Measurements from ENCODE around the gene LYRM7. TPM values are rescaled to one million over a fixed set of nuclear protein-coding genes. Genes with fewer than 3 reads are reported as not detected.
"Not testable (repeated sequence)": the region's sequence is repeated elsewhere in the genome, so short reads cannot be mapped to it uniquely, and the experiment has no call there.

The LYRM7 gene
- total and polyA plus RNA-seq, 5 donors from 2014 or later = 4.3 to 6.5 (median 5.1) TPM

DNA sequence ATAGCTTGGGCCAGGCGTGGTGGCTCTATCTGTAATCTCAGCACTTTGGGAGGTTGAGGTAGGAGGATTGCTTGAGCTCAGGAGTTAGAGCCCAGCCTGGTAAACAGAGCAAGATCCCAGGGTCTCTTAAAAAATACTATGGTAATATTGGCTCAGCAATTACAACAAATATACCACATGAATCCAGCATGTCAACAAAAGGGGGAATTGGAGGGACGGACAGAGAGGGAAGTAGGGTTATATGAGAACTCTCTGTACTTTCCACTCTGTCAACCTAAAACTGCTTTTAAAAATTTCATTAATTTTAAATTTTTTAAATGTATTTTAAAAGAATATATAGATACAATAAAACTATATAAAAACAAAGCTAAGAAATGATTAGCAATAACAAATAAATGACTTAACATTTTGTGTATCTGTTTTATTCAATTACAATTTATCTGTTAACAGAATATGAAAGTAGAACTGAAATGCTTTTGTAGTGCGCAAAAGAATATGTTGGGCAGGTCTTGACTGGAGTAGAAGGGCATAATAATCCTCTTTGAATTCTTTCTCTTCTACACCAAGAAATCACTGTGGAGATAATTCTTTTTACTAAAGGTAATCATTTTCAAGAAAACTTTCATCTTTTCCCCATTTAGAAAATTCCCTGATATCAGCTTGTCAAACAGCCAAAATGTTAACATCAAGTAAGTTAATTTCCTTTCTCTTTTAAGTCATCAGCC lies 80.2 kb downstream of the LYRM7 start:
- Mint-ChIP-seq H3K27me3 (no peaks in the 10 kb centered on the region), H3K4me3 (peak overlapping the region; percentile 46 to 96 (median 82)), H3K36me3 (peaks cover 2% of the 10 kb centered on the region), H3K4me1 (peaks cover 18 to 59% (median 37%) of the 10 kb centered on the region in 4 donors), H3K27ac (peak overlapping the region; percentile 95 to 100 (median 96)), H3K9me3 (peaks cover 0 to 2% (median 0%) of the 10 kb centered on the region in 7 donors)
- H3K27ac ChIP-seq (ENCODE audit: insufficient read depth, low read length, poor library complexity, severe bottlenecking) = peak overlapping the region; percentile 86
- ATAC-seq (ENCODE audit: low read depth in 2 of 2) (no peak), DNase-seq (peak in 1 of 3 donors; percentile 39)
- no peaks in the 10 kb centered on the region for H3K27me3 ChIP-seq (ENCODE audit: control insufficient read depth, insufficient read depth, low read length)
- H3K9me3 ChIP-seq (ENCODE audit: control insufficient read depth in 2 of 2, low read length in 2 of 2) = peaks cover 0 to 11% of the 10 kb centered on the region in 2 experiments
- peak overlapping the region; percentile 100 for H3K4me3 ChIP-seq (ENCODE audit: low read depth, low read length)
- H3K36me3 ChIP-seq (ENCODE audit: control insufficient read depth, insufficient read depth, low read length) = peaks cover 2% of the 10 kb centered on the region
- peaks cover 48% of the 10 kb centered on the region for H3K4me1 ChIP-seq (ENCODE audit: control insufficient read depth, insufficient read depth, low read length, poor library complexity, severe bottlenecking)

DNA sequence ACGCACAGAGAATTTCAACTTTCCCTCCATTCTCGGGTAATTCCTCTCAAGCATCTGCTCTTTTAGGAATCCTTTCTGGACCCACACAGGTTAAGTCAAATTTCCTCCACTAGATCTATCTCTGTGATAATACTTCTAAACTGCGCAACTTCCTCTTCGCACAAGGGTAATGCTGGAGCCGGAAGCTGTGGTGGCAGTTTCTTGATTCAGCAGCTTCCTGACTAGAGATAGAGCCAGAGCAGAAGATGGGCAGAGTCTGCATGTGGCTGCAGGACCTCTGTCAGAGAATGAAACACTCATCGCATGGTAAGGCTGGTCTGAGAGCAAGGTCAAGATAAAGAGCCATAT lies 82.1 kb downstream of the LYRM7 start:
- no peaks in the 10 kb centered on the region for H3K9me3 ChIP-seq (ENCODE audit: control insufficient read depth in 2 of 2, low read length in 2 of 2)
- H3K27ac ChIP-seq (ENCODE audit: insufficient read depth, low read length, poor library complexity, severe bottlenecking) = peak overlapping the region; percentile 86
- ATAC-seq (ENCODE audit: low read depth in 2 of 2) = peak; percentile 85 to 88
- H3K4me1 Mint-ChIP-seq = peaks cover 18 to 76% (median 48%) of the 10 kb centered on the region in 4 donors
- H3K4me3 ChIP-seq (ENCODE audit: low read depth, low read length) = peak overlapping the region; percentile 100
- H3K27ac Mint-ChIP-seq = peak overlapping the region; percentile 95 to 100 (median 96)
- H3K36me3 ChIP-seq (ENCODE audit: control insufficient read depth, insufficient read depth, low read length) = peaks cover 2% of the 10 kb centered on the region
- peak; percentile 75 to 95 (median 86) for DNase-seq
- H3K27me3 Mint-ChIP-seq = peaks cover under 1% of the 10 kb centered on the region
- peak overlapping the region; percentile 82 to 96 (median 92) for H3K4me3 Mint-ChIP-seq
- H3K4me1 ChIP-seq (ENCODE audit: control insufficient read depth, insufficient read depth, low read length, poor library complexity, severe bottlenecking) = peaks cover 67% of the 10 kb centered on the region
- H3K27me3 ChIP-seq (ENCODE audit: control insufficient read depth, insufficient read depth, low read length) = no peaks in the 10 kb centered on the region
- no peaks in the 10 kb centered on the region for H3K9me3 Mint-ChIP-seq
- H3K36me3 Mint-ChIP-seq = peaks cover 4% of the 10 kb centered on the region

DNA sequence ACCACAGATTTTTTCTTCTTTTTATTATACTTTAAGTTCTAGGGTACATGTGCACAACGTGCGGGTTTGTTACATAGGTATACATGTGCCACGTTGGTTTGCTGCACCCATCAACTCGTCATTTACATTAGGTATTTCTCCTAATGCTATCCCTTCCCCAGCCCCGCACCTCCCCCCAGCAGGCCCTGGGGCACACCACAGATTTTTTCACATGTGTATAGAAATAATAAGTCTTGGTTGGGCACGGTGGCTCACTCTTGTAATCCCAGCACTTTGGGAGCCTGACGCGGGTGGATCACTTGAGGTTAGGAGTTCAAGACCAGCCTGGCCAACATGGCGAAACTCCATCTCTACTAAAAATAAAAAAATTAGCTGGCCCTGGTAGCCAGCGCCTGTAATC lies 83.3 kb downstream of the LYRM7 start:
- H3K9me3 Mint-ChIP-seq; H3K36me3 ChIP-seq (ENCODE audit: control insufficient read depth, insufficient read depth, low read length); H3K27me3 Mint-ChIP-seq; ATAC-seq (ENCODE audit: low read depth in 2 of 2); H3K9me3 ChIP-seq (ENCODE audit: control insufficient read depth in 2 of 2, low read length in 2 of 2); H3K36me3 Mint-ChIP-seq; DNase-seq; H3K27me3 ChIP-seq (ENCODE audit: control insufficient read depth, insufficient read depth, low read length): not testable (repeated sequence)
- peak overlapping the region; percentile 86 to 95 (median 88) for H3K27ac Mint-ChIP-seq
- Histone ChIP-seq H3K4me3 (ENCODE audit: low read depth, low read length) (peak overlapping the region; percentile 100), H3K27ac (ENCODE audit: insufficient read depth, low read length, poor library complexity, severe bottlenecking) (peak overlapping the region; percentile 86), H3K4me1 (ENCODE audit: control insufficient read depth, insufficient read depth, low read length, poor library complexity, severe bottlenecking) (peaks cover 79% of the 10 kb centered on the region)
- peak overlapping the region; percentile 82 to 96 (median 92) for H3K4me3 Mint-ChIP-seq
- peaks cover 31 to 84% (median 60%) of the 10 kb centered on the region in 4 donors for H3K4me1 Mint-ChIP-seq

DNA sequence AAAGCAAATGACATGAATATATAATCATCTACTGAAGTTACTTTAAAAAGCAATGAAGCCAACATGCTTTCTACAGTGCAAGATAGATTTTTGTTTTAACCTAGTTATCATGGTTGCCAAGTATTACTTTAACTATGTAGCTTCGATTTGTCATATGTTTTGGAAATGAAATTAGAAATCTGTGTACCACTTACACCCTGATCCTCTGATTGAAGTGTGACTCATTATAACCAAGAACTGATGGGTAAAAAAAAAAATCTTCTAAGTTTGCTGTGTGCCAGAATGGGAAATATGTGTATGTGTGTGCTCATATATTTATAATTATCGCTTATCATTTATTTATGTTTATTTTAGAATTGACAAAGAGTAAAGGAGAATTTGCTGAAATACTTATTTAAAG lies 84.0 kb downstream of the LYRM7 start:
- Histone ChIP-seq H3K4me1 (ENCODE audit: control insufficient read depth, insufficient read depth, low read length, poor library complexity, severe bottlenecking) (peaks cover 84% of the 10 kb centered on the region), H3K9me3 (ENCODE audit: control insufficient read depth in 2 of 2, low read length in 2 of 2) (no peaks in the 10 kb centered on the region), H3K27ac (ENCODE audit: insufficient read depth, low read length, poor library complexity, severe bottlenecking) (peak overlapping the region; percentile 86), H3K27me3 (ENCODE audit: control insufficient read depth, insufficient read depth, low read length) (no peaks in the 10 kb centered on the region), H3K4me3 (ENCODE audit: low read depth, low read length) (peak overlapping the region; percentile 100), H3K36me3 (ENCODE audit: control insufficient read depth, insufficient read depth, low read length) (peaks cover 6% of the 10 kb centered on the region)
- Mint-ChIP-seq H3K9me3 (no peaks in the 10 kb centered on the region), H3K4me1 (peaks cover 34 to 85% (median 63%) of the 10 kb centered on the region in 4 donors), H3K36me3 (peaks cover 4% of the 10 kb centered on the region), H3K27ac (peak overlapping the region; percentile 86 to 95 (median 88)), H3K27me3 (peaks cover 4% of the 10 kb centered on the region), H3K4me3 (peak overlapping the region; percentile 82 to 96 (median 92))
- ATAC-seq (ENCODE audit: low read depth in 2 of 2) = peak; percentile 26 to 33
- DNase-seq = peak in 1 of 3 donors; percentile 38

Other genes starting within 250 kb of the LYRM7 start
- 222 TPM for gene HINT1, start 5.7 kb upstream of the LYRM7 start, total RNA-seq
- 100 to 1,000 TPM; 355 to 440 (median 415) TPM for gene HINT1, start 5.7 kb upstream of the LYRM7 start, polyA plus RNA-seq
- 241 TPM for gene CDC42SE2, start 93.1 kb downstream of the LYRM7 start, total RNA-seq
- 100 to 1,000 TPM; 351 to 429 (median 379) TPM for gene CDC42SE2, start 93.1 kb downstream of the LYRM7 start, polyA plus RNA-seq